Endothelial cell of umbilical vein (primary cell): ENCODE measurements around the gene LRP1. TPM values are rescaled to one million over a fixed set of nuclear protein-coding genes. Genes with fewer than 3 reads are reported as not detected.

Experiments used
- BruUV-seq: library from RNA; stranded (reverse); fragments of 400-500 nt; replicated peaks from 2 replicates; lab custom pipeline; 2021; lab: Mats Ljungman, UMichigan
- CTCF ChIA-PET: fragments of 300-600, 350-600 bp; sonication (Branson Sonifier 250); formaldehyde crosslinking; loops from one replicate; lab custom pipeline; 2021; ENCODE audit warnings: antibody characterized with exemption, inconsistent platforms; lab: Charles Lee
- POLR2A ChIA-PET: fragments of 300-600, 350-600 bp; sonication (Branson Sonifier 250); formaldehyde crosslinking; loops from one replicate; lab custom pipeline; 2021; ENCODE audit warnings: antibody characterized with exemption, inconsistent platforms; lab: Charles Lee
- DNase-seq: peaks from one replicate; pipeline ENCODE4 v3.0.0-alpha.2; 2011; ENCODE audit warnings: low read depth, low spot score
- FAIRE-seq: peaks from 2 replicates; lab custom pipeline; 2011; peaks lifted over from hg19 to GRCh38; lab: Jason Lieb, UNC
- H2AFZ ChIP-seq: 2 replicates; pipeline ENCODE4 v1.6.0; 2012; ENCODE audit warnings: low read depth, low read length, control low read depth, inconsistent platforms
- H3K27ac ChIP-seq: 2 replicates; pipeline ENCODE4 v1.5.1; 2011; ENCODE audit warnings: low read depth, mild to moderate bottlenecking, control low read depth, low read length, moderate library complexity; ENCODE audit not compliant: insufficient read depth
- H3K27me3 ChIP-seq, 2 experiments: 2 replicates each; pipeline versions ENCODE4 v1.6.0 to v1.6.1; 2011; ENCODE audit warnings: low read length in 2 of 2, mixed read lengths in 1 of 2; ENCODE audit not compliant: control insufficient read depth in 2 of 2, insufficient read depth in 2 of 2
- H3K36me3 ChIP-seq, 2 experiments: 2 replicates in 1 of 2; 3 replicates in 1 of 2; pipeline ENCODE4 v1.5.1; 2011; ENCODE audit warnings: low read length in 2 of 2, mild to moderate bottlenecking in 1 of 2, moderate library complexity in 1 of 2; ENCODE audit not compliant: control insufficient read depth in 2 of 2, insufficient read depth in 2 of 2; ENCODE audit errors: extremely low read depth in 1 of 2
- H3K4me1 ChIP-seq: 3 replicates; pipeline ENCODE4 v1.5.1; 2011; ENCODE audit warnings: mild to moderate bottlenecking, low read length; ENCODE audit not compliant: control insufficient read depth, insufficient read depth; ENCODE audit errors: extremely low read depth
- H3K4me2 ChIP-seq: 2 replicates; pipeline ENCODE4 v1.6.1; 2011; ENCODE audit warnings: low read length, control low read depth, mixed read lengths; ENCODE audit not compliant: insufficient read depth
- H3K4me3 ChIP-seq, 3 experiments: fragments of 200-600 bp in 1 of 3; sonication (generic), shearing (Covaris generic) in 1 of 3; replicated peaks in 1 of 3; 2 replicates each; pipeline ENCODE4 v1.5.1; 2011 to 2016; ENCODE audit warnings: control low read depth in 3 of 3, low read length in 3 of 3, mild to moderate bottlenecking in 2 of 3, inconsistent platforms in 1 of 3, low read depth in 1 of 3, moderate library complexity in 1 of 3; ENCODE audit not compliant: insufficient read depth in 1 of 3
- H3K79me2 ChIP-seq: 2 replicates; pipeline ENCODE4 v1.6.0; 2012; ENCODE audit warnings: low read length, inconsistent platforms; ENCODE audit not compliant: control insufficient read depth, insufficient read depth
- H3K9ac ChIP-seq: replicated peaks from 2 replicates; pipeline ENCODE3; 2011; ENCODE audit warnings: low read length, control low read depth; ENCODE audit not compliant: insufficient read depth; ENCODE audit errors: extremely low read depth
- H3K9me1 ChIP-seq: replicated peaks from 3 replicates; pipeline ENCODE4 v1.6.0; 2011; ENCODE audit warnings: mild to moderate bottlenecking, low read length; ENCODE audit not compliant: control insufficient read depth, insufficient read depth; ENCODE audit errors: extremely low read depth
- H3K9me3 ChIP-seq: replicated peaks from 2 replicates; pipeline ENCODE4 v1.5.1; 2012; ENCODE audit warnings: low read length, inconsistent platforms; ENCODE audit not compliant: control insufficient read depth, insufficient read depth
- H4K20me1 ChIP-seq: replicated peaks from 2 replicates; pipeline ENCODE3; 2011; ENCODE audit warnings: mild to moderate bottlenecking, low read length; ENCODE audit not compliant: control insufficient read depth, insufficient read depth; ENCODE audit errors: extremely low read depth
- CTCF ChIP-seq, 2 donors: IDR thresholded peaks; 1 replicate in 1 of 2; 2 replicates in 1 of 2; pipeline ENCODE4 v1.5.1; 2011; ENCODE audit warnings: low read length in 2 of 2, mild to moderate bottlenecking in 2 of 2, moderate library complexity in 2 of 2, control low read depth in 1 of 2, inconsistent platforms in 1 of 2, low read depth in 1 of 2; ENCODE audit not compliant: insufficient read depth in 1 of 2; ENCODE audit errors: extremely low read depth in 1 of 2
- EZH2 ChIP-seq: IDR thresholded peaks from 2 replicates; pipeline ENCODE4 v1.6.1; 2012; ENCODE audit warnings: borderline replicate concordance, low read depth, mild to moderate bottlenecking, moderate library complexity, low read length, inconsistent platforms; ENCODE audit not compliant: severe bottlenecking
- FOS ChIP-seq: IDR thresholded peaks from 2 replicates; pipeline ENCODE4 v1.6.1; 2011; ENCODE audit warnings: mild to moderate bottlenecking, low read length, moderate library complexity, borderline replicate concordance; ENCODE audit not compliant: insufficient read depth
- GATA2 ChIP-seq: IDR thresholded peaks from 2 replicates; pipeline ENCODE4 v1.7.0; 2011; ENCODE audit warnings: low read depth, mild to moderate bottlenecking, moderate library complexity, mixed read lengths, low read length; ENCODE audit not compliant: insufficient read length, insufficient read depth
- JUN ChIP-seq: IDR thresholded peaks from 2 replicates; pipeline ENCODE4 v1.6.1; 2011; ENCODE audit warnings: borderline replicate concordance, low read depth; ENCODE audit not compliant: insufficient read length, insufficient read depth
- MAX ChIP-seq: IDR thresholded peaks from 2 replicates; pipeline ENCODE4 v1.6.1; 2011; ENCODE audit not compliant: insufficient read depth, insufficient read length
- MYC ChIP-seq: IDR thresholded peaks from one replicate; pipeline ENCODE4 v1.6.1; 2011; ENCODE audit warnings: mild to moderate bottlenecking, low read depth, low read length
- POLR2A ChIP-seq: IDR thresholded peaks from 2 replicates; pipeline ENCODE4 v1.6.1; 2012; ENCODE audit warnings: low read depth, mild to moderate bottlenecking, control low read depth, low read length
- POLR2AphosphoS5 ChIP-seq: IDR thresholded peaks from 2 replicates; pipeline ENCODE4 v1.6.1; 2012; ENCODE audit warnings: low read depth, mild to moderate bottlenecking, control low read depth, low read length, moderate library complexity; ENCODE audit not compliant: insufficient read depth
- dilution Hi-C: fragments of 300-500 bp; cut with MboI; formaldehyde crosslinking; loops from one replicate; pipeline ENCODE4 v1.15.0; 2019; ENCODE audit warnings: low sequenced_read_pairs; ENCODE audit not compliant: extremely low pct_ligation_motif_present
- intact Hi-C: fragments of 100-400 bp; cut with micrococcal nuclease; formaldehyde crosslinking; loops from one replicate; pipeline ENCODE4 v1.10.0; 2022
- polyA plus RNA-seq, 4 experiments: library from polyadenylated mRNA; depleted of rRNA in 3 of 4; stranded (reverse) in 3 of 4; unstranded in 1 of 4; fragments of >200 nt; gene quantifications; 2 replicates each; pipeline versions ENCODE4 v1.2.1 to v1.2.3, GENCODE V29; 2011 to 2012; ENCODE audit warnings: missing spikeins in 1 of 4
- total RNA-seq: library from RNA; stranded (reverse); gene quantifications from 2 replicates; pipeline ENCODE4 v1.2.3, GENCODE V29; 2021

Gene LRP1
- total and polyA plus RNA-seq, 2 donors (not counting 3 experiments of a cell fraction or from before 2014, with no cell fraction given), result 1.6 to 4.6 TPM

- no peak overlapping the region for H3K9ac ChIP-seq
Measured at GRCh38 chr12:57138526-57139272, 10.4 kb downstream of the LRP1 start.

More at GRCh38 chr12:57138526-57139272, 10.4 kb downstream of the LRP1 start:
- Histone ChIP-seq H3K27me3 (peaks cover 7 to 11% of the 10 kb centered on the region in 2 experiments), H2AFZ (no peak overlapping the region), H3K79me2 (no peaks in the 10 kb centered on the region), H3K4me1 (no peaks in the 10 kb centered on the region), H3K27ac (no peak overlapping the region), H3K9me1 (no peaks in the 10 kb centered on the region), H3K36me3 (no peaks in the 10 kb centered on the region), H4K20me1 (no peaks in the 10 kb centered on the region), H3K9me3 (no peaks in the 10 kb centered on the region), H3K4me3 (no peak overlapping the region), H3K4me2 (no peak overlapping the region)
- CTCF ChIA-PET, result interaction anchor here (1.0 to 1.7 kb wide), 2 partner anchors 14 to 35 kb away, joined by 4 to 7 read pairs; no protein-coding TSS in a partner anchor
- no peak for TF ChIP-seq FOS
- no peak for TF ChIP-seq MYC
- TF ChIP-seq MAX, result no peak
- TF ChIP-seq POLR2A, result no peak
- no peak for TF ChIP-seq CTCF (IDR thresholded peaks at IDR 0.05; ENCODE audit: extremely low read depth in 1 of 2, insufficient read depth in 1 of 2, low read depth in 1 of 2, low read length in 2 of 2)
- no peak for TF ChIP-seq GATA2
- TF ChIP-seq JUN, result no peak
- no peak for TF ChIP-seq EZH2
- no peak for TF ChIP-seq POLR2AphosphoS5
- POLR2A ChIA-PET, result no interaction called here
- dilution Hi-C loops, result no loop called here
- no peak for FAIRE-seq
- intact Hi-C loops, result no loop called here
- no TSS peak for BruUV-seq
- DNase-seq, result no peak
